LNCAP (cell line): ENCODE data around the gene GLCE.

ENCODE experiments used
- TF ChIP-seq, protein P1 (sequence below): fragments of 450-650 bp; IDR thresholded peaks from 2 replicates; pipeline ENCODE4 v1.5.1; 2017; ENCODE audit warnings: mild to moderate bottlenecking

The GLCE gene

DNA sequence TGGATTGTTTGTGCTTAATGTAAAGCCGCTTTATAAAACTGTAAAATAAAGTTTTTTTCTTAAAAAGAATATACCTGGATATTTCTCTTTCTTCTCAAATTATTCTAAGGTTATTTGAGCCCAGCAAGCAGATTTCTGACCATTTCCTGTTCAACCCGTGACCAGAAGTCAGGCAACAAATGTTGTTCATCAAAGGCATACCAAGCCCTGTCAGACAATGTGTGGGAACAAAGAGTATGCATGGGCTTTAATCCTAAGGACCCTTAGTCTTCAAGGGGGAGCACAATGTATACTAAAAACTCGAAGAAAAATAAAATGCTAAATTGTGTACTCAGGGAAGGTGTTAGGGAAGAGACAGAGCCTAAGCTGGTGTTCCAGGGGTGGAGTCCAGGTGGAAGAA lies 111.7 kb downstream of the GLCE start:
- TF ChIP-seq, protein P1, sequence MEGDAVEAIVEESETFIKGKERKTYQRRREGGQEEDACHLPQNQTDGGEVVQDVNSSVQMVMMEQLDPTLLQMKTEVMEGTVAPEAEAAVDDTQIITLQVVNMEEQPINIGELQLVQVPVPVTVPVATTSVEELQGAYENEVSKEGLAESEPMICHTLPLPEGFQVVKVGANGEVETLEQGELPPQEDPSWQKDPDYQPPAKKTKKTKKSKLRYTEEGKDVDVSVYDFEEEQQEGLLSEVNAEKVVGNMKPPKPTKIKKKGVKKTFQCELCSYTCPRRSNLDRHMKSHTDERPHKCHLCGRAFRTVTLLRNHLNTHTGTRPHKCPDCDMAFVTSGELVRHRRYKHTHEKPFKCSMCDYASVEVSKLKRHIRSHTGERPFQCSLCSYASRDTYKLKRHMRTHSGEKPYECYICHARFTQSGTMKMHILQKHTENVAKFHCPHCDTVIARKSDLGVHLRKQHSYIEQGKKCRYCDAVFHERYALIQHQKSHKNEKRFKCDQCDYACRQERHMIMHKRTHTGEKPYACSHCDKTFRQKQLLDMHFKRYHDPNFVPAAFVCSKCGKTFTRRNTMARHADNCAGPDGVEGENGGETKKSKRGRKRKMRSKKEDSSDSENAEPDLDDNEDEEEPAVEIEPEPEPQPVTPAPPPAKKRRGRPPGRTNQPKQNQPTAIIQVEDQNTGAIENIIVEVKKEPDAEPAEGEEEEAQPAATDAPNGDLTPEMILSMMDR, result no peak

DNA sequence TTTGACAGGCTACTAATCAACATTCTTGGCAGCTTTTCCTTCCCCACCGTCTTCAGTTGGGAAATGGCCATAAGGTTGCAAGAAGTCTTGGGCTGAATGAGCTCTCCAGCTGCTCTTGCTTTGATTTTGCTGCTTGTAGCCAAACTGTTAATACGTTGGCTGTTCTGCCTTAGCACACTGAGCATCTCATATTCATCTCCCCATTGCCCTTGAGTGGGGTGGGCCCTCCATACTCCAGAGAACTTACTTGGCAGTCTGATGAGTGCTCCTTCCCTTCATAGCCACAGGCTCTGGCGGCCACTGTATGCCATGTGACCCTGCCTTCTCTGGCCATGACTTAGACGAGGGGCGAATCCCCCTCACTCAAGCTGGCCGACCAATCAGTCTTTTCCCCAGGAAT lies 112.5 kb downstream of the GLCE start:
- TF ChIP-seq, protein P1, result no peak

DNA sequence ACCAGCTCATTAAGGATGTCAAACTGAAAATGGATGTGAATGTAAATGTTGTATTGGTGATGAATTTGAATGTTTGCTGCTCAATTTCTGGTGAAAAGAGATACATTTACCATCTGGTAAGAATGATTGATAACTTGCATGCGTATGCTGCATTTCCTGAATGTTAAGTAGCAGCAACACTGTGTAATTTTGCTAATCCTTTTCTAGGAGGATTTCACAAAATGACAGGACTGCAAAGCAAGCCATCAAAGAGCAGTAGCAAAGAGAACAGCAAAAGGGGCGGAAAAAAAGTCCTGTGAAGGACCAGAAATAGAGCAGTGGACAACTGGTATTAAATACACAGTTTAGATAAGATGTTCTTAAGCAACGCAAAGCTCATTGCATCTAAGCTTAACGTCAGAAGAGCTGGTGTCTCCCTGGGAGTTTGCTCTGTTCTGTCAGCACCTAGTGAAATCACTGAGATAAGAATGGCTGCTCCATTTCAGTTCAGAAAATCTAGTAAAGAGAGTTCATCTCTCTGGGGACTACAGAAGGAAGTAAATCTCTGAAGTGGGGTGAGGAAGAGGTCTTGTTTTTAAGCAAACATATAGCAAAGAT lies 114.7 kb downstream of the GLCE start:
- TF ChIP-seq, protein P1, result no peak

DNA sequence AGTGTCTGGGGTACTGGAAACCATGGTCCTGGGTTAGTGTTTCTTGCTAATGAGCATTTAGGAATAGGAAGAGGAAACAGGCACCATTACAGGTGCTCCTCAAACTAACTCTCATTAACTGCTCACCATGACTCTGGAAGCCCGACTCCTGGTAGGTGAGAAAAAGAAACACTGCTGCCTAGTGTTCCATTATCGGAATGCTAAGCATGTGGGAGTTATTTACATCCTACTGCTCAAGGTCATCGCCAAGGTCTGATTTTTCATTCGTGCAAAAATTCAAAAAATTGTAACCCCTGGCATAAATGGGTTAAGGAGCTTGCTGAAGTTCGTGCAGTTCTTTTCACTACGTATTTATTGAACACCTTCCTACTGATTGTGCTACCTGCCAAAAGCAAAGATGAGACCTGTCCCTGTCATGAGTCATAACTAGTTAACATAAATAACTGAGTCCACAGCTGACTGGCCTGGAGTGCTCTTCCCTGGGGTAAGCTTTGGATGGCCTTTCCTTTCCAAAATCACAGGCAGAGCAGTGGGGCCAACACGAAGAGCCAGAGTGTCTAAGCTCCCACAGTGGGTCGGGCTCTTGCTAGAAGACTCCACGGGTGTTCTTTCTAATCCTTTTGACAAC lies 115.6 kb downstream of the GLCE start:
- TF ChIP-seq, protein P1, result no peak

DNA sequence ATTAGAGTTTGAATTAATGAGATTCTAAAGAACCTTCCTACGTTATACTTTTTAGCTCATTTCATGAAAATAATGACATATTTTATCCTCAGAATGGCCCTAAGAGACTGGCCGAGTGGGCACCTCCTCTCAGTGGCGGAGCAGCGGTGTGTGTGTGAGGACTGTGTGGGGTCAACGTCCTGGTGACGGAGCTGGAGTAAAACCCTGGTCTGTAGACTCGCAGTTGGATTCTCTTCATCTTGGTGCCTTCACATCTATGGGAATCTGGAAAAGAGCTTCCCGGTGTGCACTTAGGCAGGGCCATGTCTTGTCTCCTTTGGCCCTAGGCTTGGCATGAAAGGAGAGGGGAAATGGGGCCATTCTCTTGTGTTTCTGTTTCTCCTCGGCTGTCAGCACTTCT lies 116.9 kb downstream of the GLCE start:
- TF ChIP-seq, protein P1, result no peak

DNA sequence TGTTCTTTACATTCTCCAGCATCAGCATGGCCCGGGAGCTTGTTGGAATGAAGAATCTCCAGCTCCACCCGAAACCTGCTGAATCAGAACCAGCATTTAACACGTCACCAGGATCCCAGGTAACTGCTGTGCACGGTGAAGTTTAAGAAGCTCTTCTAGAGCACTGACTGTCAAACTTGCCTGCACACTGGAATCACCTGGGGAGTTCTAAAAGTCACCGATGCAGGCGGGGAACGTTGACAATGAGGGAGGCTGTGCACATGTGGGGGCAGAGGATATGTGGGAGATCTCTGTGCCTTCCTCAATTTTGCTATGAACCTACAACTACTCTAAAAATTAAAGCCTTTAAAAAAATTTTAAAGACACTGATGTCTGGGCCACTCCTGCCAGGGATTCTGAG lies 119.2 kb downstream of the GLCE start:
- TF ChIP-seq, protein P1, result no peak

DNA sequence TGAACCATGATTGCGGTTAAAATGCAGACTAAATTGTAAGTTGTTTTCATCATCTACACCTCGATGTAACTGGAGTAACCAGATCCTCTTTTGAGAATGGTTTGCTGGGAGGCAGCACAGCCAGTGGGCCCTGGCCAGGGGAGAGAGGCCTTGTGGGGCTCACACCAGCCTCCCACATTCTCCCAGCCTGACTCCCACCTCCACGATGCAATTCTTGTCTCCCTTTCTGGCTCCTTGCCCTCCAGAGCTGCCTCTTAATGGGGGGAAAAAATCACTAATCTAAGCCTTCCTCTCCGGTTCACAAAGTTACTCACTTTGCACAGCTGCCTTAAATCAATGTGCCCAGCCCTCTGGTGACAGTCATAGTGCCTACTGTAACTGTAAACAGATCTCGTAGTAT lies 120.3 kb downstream of the GLCE start:
- TF ChIP-seq, protein P1, result no peak
